Measurements from ENCODE around the gene TSACC. TPM values are rescaled to one million over a fixed set of nuclear protein-coding genes. Genes with fewer than 3 reads are reported as not detected.

TSACC gene
- total RNA-seq, 1 donor from 2014 or later, result not detected

DNA sequence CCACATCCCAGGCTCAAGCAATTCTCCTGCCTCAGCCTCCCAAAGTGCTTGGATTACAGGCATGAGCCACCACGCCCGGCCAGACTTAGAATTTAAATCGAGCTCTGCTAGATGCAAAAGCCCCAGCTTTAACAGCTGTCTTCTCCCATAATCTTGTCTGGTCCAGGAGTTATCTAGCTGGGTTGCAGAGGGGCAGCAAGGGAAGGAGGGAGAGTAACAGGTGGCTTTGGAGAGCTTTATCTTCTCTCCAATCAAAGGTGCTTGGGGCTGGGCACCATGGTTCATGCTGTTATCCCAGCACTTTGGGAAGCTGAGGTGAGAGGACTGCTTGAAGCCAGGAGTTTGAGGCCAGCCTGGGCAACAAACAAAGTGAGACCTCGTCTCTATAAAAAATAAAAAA is 34.5 kb downstream of the TSACC start:
- intact Hi-C loops (cut with micrococcal nuclease), result no loop called here

DNA sequence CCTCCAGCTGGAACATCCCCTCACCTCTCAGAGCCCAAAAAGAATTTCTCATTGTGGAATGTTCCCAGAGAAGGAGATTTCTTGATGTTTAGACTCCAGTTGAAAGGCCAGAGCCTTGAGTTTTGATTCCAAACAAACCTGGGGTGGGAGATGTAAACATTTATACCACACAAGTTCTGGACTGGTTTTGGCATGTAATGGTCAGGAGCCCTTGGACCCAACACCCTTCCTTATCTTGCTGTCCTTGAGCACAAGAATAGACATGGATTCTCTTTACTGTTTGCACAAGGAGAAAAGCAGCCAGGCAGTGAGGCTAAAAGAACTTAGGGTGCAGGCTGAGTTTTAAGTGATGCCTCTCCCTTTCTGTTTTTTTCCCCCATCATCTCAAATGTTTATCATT is 35.2 kb downstream of the TSACC start:
- intact Hi-C loops (cut with micrococcal nuclease), result no loop called here

DNA sequence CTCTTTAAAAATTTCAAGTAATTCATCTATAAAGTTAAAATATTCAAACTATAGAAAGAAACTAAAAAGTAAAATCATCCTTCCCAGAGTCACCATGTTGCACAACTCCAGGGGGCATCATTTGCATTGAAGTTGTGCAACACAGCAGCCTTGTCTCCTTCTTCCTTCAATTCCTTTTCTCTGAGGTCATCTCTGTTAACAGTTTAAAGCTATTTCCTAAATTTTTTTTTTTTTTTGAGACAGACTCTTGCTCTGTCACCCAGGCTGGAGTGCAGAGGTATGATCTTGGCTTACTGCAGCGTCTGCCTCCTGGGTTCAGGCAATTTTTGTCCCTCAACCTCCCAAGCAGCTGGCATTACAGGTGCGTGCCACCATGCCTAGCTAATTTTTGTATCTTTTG is 37.8 kb downstream of the TSACC start:
- intact Hi-C loops (cut with micrococcal nuclease), result no loop called here

DNA sequence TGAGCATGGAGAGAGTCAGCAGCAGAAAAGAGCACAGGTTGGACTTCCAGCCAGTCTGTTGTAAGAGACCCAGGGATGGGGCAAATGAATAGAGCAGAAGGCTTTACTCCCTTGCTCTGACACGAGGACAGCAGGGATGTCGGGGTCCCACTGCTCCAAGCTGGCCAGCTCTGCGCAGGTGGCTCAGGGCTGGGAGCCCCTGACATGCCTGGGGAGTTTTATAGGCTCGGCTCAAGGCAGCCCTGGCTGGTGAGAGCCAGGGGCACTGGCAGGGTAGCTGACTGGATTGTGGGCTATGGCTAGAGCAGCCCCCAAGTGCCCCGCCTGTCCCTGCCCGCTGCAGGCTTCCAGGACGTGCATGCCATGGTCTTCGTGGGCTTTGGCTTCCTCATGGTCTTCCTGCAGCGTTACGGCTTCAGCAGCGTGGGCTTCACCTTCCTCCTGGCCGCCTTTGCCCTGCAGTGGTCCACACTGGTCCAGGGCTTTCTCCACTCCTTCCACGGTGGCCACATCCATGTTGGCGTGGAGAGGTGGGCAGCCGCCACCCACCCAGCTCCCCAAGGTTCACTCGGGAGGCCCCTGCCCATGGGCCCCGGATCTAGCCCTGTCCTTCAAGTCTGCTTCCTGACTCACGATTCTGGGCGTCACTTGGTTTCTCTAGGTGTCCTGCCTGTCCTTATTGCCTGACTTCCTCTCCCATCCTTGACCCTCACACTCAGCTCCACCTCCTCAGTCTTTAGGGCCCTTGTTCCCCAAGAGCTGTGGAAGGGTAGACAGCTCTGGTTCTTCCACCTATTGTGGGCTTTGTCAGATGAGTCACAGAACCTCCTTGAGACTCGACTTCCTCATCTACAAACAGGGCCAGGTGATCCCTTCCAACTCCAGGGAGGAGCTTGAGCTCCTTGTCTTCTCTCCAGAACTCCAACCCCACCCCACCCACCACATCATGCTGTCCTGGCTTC is 38.9 kb downstream of the TSACC start:
- intact Hi-C loops (cut with micrococcal nuclease), result no loop called here

DNA sequence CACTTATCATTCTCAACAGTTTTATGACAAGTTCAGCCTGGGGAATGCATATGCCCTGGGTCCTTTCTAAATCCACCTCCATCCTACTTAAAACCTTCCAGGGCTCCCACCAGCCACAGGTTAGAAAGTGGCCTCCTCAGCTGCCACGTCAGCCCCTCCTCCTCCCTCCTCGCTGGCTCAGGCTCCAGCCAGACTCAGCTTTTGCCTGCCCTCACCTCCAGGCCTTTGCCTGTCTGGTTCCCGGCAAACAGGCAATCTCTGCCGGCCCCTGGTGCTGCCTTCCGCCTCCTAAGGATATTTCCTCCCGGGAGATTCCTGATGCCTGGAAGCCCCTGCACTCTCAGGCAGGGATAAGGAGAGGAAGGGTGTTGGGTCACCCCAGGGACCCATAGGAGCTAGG is 40.2 kb downstream of the TSACC start:
- intact Hi-C loops (cut with micrococcal nuclease), result no loop called here

DNA sequence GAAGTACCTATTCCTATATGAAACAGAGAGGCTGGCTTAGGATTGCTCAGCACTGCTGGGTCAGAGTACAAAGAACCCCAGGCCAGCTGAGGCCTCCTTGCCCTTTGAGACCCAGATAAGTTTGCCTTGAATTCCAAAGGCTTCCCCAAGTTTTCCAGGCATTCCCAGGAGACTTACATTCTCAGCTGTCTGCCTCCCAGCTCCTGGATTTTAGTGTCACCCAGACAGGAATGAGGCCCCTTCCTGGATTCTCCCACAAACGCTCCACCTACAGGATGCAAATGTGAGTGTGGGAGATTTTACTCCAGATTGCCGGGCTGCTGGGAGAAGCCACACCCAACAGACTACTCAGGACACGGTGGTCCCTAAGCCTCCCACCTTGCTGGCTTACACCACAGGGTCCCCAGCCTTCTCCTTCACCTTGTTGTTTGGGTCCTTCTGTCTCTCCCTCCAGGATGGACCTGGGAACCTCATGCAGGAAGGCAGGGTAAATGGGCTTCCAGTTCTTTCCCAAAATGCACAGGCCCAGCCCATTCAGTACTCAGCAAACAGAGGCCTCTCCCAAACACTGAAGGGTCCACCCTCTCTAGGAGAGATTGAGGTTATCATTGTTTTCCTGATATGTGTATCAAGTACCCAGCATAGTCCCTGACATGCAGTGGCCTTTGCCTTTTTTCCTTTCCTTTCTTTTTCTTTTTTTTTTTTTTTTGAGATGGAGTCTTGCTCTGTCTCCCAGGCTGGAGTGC is 41.3 kb downstream of the TSACC start:
- intact Hi-C loops (cut with micrococcal nuclease), result no loop called here

DNA sequence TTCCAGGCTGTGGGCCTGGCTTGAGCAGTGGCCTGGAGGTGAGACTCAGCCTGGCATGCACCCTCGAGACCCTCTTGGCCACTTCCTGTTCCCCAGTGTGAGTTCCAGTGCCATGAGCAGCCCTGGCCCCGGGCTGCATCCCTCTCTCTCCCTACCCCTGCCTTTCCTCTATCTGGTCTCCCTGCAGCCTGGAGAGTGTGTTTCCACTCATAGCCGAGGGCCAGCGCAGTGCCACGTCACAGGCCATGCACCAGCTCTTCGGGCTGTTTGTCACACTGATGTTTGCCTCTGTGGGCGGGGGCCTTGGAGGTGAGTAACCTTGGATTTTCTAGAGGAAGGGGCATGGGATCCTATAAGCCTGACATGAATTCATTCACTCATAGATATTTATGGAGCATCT is 44.2 kb downstream of the TSACC start:
- intact Hi-C loops (cut with micrococcal nuclease), result no loop called here

DNA sequence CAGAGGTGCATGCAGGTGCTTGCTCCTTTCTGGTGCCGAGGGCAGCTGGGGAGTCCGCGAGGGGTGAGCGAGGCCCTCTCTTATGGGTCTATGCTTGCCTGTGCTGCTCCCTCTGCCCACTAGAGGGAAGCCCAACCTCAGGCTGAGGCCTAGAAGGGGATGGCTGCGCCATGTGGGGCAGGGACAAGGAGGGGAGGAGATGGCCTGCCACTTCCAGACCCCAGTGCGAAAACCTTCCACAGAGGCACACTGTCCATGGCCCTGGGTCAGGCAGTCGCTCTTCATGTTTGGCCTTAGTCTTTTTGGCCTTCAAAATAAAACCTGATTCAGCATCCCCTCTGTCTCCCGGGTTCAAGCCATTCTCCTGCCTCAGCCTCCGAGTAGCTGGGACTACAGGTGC is 44.7 kb downstream of the TSACC start:
- intact Hi-C loops (cut with micrococcal nuclease), result no loop called here

DNA sequence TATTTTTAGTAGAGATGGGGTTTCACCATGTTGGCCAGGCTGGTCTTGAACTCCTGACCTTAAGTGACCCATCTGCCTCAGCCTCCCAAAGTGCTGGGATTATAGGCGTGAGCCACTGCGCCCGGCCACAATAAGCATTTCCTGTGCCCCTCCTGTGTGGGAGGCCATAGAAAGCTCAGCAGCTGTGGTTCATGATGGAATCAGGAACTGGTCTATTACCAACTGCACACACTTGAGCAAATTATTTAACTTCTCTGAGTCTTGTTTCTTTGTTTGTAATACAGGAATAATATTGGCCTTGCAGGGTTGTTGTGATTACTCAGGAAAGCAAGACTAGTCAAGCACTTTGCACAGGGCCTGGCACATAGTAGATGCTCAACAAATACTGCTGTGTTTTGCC is 45.7 kb downstream of the TSACC start:
- intact Hi-C loops (cut with micrococcal nuclease), result no loop called here

DNA sequence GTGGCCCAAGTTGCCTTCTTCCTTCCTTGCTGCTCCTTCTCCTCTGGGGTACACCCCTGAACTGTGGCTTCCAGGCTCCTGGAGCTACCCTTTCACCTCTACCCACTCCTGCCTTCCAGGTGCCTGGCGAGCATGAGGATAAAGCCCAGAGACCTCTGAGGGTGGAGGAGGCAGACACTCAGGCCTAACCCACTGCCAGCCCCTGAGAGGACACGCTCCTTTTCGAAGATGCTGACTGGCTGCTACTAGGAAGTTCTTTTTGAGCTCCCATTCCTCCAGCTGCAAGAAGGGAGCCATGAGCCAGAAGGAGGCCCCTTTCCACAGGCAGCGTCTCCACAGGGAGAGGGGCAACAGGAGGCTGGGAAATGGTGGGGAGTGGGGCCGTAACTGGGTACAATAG is 46.3 kb downstream of the TSACC start:
- intact Hi-C loops (cut with micrococcal nuclease), result loop anchor here (1.0 kb wide), 2 partner anchors 62 to 224 kb away; no protein-coding TSS in a partner anchor

DNA sequence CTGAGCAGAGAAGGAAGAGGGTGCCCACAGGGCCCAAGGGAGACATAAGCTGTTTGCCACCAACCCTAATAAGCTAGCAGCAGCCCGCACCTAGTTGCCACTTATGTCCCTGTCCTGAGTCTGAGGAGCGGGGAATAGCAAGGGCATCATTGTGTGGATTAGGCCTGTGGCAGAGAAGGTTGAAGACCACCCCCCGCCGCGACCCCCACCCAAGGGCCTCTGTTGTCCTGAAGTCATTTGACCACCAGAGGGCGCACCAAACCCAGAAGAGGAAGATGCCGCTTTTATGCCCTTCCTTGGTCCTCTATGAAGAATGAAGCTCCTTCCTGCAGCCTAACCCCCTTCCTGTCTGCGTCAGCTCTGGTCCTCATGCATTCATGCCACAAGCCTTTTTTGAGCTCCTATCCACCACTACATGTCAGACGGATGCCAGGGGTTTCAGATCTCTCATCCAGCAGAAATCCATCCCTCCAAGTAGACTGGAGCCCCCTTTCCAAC is 47.3 kb downstream of the TSACC start:
- intact Hi-C loops (cut with micrococcal nuclease), result loop anchor here (1.0 kb wide), 2 partner anchors 61 to 223 kb away; no protein-coding TSS in a partner anchor

DNA sequence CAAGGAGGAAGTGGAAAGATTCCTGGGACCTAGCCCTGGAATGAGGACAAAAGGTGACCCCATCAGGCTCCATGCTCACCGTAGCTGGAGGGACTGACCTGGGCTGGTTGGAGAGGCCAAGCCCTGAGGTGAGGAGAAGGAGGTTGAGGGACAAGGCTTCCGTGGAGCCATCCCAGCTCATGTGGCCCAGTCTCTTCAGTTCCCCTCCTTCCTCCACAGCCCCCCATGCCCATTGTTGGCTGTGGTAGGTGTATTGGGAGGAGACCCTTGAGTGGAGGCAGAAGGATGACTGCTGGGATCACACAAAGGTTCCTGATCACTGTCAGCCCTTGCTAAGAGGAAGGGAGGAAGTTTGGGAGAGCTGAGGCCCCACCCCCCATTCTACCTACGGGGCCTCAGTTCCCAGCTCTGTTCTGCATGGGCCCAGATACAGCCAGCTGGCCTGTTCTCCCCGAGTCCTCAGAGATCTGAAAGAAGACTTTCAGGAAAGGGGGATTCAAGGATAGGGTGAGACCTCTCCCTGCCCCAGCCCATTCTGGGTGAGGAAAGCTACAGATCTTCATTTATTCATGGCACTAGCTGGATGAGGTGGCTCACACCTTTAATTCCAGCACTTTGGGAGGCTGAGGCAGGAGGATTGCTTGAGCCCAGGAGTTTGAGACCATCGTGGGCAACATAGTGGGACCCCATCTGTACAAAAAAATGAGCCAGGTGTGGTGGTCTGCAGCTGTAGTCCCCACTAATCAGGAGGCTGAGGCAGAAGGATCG is 48.0 kb downstream of the TSACC start:
- intact Hi-C loops (cut with micrococcal nuclease), result no loop called here

DNA sequence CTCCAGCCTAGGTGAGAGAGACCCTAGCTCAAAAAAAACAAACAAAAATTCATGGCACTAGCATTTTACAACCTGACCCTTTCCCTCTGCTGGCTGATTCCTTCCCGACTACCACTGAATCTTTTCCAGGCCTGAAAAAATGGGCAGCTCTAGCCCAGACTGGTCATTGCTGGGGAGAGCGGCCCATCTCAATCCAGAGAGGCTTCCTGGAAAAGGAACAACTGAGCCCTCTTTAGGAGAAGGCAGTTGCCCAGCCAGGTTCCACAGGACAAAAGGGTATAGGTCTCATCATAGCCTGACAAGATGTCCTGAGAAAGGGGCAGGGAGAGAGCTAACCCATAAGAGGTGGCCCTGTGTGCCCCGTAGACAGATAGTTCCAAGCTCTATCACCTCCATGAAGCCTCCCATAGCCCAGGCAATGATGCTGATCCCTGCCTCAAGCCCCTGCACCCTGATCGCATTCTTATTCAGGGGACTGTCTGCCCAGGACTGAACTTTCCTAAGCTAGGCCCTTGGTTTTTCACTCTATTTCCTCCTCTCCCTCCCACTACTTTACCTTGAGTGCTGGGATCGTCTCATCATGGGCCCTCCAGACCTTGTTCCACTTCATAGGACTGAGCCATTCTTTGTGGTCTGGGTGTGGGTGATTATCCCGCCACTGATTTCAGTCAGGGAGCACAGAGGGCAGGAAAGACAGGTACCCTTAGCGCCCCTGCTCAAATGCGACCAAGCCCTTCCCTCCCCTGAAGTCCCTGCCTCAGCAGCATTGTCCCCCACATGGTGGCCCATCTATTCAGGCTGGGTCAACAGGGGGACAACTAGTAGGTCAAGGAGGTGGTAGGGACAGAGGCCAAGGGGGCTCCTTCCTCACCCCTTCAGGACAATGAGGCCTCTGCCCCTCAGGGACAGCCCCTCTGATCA is 48.9 kb downstream of the TSACC start:
- intact Hi-C loops (cut with micrococcal nuclease), result no loop called here

DNA sequence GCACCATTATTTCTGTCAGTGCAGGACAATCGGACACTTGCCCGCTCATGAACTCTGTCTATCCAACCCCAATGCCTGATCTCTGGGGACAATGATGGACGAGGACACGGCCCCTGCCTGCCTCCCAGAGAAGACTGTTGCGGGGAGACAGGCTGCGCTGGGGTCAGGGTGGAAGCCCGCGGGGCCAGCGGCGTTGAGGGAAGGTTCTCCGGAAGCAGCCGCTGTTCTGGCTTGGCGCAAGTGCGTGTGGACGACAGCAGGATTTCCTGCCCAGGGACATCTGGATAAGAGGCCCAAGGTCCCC is 49.5 kb downstream of the TSACC start:
- intact Hi-C loops (cut with micrococcal nuclease), result no loop called here

DNA sequence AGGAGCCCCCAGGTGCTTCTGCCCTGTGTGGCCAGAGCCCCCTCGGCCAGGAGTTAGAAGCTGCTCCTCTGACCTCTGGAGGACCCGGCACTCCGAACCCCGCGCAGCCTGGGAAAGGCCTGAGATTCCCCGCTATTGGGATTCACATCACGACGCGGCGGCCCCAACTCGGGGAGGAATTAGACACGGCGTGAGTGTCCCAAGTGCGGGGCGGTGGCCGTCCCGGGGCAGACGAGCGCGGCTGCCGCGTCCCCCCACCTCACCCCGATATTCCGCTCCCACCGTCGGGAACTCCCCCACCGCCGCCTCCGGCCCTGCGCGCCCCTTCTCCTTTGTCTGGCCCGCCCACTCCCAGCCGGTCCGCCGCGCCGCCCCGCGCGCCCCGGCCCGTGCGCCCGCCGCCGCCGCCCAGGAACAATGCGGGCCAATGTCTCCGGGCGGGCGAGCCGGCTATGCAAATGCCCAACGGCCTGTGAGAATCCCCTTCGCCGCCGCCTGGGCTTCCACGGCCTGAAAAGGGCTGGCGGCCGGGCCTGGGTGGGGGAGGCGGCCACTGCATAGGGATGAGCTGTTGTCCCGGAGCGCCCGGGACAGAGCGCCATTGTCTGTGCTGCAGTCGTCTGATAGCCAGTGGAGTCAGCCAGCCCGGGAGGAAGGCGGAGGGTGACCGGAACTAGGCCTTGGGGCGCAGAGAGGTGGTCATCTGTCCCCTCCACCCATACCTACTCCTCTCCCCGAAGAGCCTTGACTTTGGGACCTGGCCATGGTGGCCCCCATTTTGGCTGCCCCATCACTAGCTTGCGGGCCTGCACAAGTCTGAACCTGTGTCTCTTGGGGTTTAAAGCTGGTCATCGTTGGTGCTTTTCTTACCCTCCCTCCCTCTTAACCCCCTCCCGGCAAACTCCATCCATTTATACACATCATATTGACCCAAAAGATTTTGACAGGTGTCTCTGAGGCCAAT is 50.1 kb downstream of the TSACC start:
- intact Hi-C loops (cut with micrococcal nuclease), result no loop called here

DNA sequence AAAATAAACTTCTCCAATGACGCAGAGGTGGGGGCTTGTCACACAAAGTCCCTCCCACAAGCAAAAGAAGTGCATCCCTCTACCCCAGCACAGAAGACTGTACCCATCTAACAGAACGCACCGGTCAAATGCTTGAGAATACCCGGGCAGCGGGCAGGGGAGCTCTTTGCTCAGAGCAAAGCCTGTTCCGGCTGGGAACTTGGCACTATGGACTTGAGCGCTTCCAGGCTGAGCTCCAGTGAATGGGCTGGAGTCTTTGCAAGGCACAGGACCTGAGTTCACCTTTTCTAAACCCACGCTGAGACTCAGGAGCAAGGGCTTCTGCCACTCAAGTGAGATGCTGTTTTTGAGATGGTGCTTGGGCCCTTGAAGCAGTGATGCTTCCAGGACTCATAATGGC is 51.0 kb downstream of the TSACC start:
- intact Hi-C loops (cut with micrococcal nuclease), result no loop called here

DNA sequence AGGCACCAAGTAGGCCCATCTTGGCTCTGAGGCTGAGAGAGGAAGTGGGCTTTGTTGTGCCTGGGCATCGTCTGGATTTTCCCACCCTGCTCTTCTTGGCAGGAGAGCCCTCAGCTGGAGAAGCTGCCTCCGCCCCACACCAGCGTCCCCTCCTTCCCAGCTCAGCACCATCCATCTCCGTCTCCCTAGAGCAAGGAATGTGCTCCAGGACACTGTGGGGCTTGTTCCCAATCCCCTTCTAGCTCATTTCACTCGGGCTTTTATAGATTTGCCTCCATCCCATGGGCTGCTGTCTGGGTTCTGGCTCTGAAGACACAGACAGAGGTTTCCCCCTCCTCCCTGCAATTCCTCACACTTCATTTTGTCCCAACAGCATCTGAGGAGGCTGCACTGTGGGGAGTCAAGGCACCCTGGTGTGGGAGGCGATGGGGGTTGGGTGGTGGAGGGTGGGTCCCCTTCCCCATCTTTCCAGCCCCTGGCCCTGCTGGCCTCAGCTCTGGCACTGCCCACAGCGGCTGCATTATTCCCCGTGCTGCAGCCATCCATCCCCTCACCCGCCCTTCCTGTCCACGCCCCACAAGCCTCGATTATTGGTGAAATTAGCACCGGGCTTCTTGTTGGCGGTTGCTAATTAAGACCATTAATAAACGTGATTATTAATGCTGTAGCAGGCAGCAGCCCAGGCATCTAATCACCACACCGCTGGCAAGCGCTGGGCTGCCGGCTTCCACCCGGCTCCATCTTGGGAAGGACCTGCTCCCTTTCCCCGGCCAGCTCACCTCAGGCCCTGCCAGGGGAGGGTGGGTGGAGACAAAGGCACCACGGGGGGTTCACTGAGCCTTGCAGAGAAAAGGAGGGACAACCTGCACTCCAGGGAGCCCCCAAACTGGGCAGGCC is 52.4 kb downstream of the TSACC start:
- intact Hi-C loops (cut with micrococcal nuclease), result no loop called here

DNA sequence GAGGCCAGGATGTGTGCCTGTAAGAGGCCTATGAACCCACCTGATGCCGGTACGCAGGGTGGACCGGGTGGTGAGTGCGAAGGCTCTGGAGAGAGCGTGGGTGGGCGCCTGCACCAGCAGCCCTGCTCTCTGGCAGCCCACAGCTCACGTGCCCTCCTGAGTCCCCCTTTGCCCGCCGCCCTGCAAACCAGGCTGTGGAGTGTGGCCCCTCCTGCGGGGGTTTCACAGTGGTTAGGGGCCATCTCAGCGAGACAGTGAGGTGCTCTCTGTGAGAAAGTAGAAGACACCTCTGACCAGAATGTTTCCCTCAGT is 53.0 kb downstream of the TSACC start:
- intact Hi-C loops (cut with micrococcal nuclease), result no loop called here

DNA sequence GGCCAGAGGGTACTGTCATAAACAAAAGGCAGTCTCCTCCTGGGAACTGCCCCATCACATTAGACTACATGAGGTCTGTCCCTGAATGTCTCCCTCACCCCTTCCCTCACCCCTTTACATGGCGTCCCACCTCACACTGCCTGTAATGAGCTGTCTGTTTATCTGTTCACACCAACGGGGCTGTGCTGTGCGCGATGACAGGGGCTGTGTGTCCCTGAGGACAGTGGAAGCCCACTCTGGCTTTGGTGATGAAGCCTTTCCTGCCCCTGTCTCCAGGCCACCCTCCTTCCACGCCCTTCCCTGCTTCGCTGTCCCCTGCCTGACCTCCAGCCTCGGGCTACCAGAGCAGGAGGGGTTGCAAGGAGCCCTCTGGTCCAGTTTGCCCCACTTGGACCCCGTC is 53.4 kb downstream of the TSACC start:
- intact Hi-C loops (cut with micrococcal nuclease), result no loop called here
